HG02973 (cell line): Measurements from ENCODE around the gene LCN9.
"Not testable (repeated sequence)": the region's sequence is repeated elsewhere in the genome, so short reads cannot be mapped to it uniquely, and the experiment has no call there.

Source experiments
- ATAC-seq: cut with Tn5 transposase; IDR thresholded peaks from one replicate; pipeline ENCODE4 v1.9.1; 2021; ENCODE audit warnings: moderate library complexity; ENCODE audit not compliant: unreplicated experiment

LCN9 gene

DNA sequence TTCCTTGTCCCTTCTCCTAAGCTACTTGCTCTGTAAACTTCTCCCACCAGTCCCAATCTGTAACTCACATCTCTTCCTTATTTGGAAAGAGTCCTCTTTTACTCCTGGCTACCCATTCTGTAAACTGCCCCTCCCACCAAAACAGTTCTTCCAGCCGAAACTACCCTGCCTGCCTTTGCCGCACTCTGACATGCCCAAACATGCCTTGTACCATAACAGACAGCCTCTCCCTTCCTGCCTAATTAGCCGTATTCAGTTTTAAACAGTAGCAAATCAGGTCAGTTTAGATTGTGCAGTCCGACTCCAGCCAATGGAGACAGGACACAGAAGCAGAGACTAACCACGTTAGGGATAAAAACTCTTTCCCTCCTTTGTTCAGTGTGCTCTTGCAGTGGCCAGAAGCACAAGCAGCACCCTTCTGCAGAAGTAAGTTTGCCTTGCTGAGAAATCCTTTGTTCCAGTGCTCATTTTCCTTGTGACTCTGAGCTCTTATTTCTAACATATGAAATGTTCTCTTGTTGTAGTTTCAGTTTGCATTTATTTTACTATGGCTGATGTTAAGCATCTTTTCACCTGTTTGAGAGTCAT is 18.4 kb upstream of the LCN9 start:
- no peak for ATAC-seq

- no peak for ATAC-seq
These were observed 15.2 kb upstream of the LCN9 start for GRCh38 chr9:135647884-135648283.

DNA sequence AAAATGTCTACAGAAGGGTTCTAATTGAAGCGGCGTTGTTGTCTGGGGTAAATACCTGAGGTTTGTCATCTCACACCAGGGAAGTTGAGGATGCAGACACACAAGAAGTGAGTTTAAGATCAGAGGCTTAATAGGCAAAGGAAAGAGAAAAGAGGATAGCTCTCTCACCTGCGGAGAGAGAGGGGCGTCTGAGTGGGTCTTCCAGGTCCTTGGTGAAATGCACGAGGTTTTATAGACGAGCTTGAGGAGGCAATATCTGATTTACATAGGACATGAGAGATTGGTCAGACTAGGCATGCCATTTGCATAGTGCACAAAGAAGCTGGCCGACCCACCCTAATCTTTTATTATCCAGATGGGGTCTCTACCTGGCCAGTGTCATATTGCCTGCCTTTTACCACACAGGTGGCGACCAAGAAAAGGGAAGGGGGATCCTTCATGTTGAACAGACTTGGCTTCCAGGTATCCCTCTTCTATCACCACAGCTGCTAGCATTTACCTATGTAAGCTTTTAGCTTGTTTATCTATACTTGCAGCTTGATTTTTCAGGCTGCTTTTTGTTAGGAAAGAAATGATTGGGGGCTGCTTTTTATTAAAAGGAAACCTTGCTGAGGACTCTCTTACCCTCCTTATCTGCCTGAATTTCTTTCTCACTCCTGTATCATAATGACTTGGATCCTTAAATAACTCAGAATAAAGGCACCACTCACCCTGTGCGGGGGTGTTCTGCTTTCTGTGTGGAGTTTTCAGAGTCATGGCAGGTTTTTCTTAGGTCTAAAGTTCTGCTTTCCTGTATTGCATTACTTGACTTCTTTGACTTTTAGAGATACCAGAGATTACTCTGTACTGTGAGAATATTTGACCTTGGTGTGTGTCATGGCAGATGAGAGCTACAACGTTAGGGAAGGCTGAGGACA is 14.4 kb upstream of the LCN9 start:
- ATAC-seq, result no peak

DNA sequence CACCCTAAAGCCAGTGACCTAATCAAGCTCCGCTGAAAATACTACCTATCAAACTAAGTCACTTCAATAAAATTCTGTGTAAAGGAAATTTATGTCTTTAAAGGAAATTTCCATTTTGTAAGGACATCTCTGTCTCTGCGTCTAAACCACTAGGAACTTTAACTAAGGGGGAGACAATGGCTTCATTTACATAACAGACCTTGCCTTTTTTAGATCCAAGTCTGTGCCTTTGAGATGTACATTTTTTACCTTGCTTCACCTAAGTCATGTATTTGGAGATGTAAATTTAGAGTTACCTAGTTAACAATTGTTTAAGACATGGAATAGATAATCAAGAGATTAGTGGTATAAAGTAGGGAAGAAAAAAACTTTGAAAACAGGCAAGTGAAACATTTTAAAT is 13.6 kb upstream of the LCN9 start:
- no peak for ATAC-seq

DNA sequence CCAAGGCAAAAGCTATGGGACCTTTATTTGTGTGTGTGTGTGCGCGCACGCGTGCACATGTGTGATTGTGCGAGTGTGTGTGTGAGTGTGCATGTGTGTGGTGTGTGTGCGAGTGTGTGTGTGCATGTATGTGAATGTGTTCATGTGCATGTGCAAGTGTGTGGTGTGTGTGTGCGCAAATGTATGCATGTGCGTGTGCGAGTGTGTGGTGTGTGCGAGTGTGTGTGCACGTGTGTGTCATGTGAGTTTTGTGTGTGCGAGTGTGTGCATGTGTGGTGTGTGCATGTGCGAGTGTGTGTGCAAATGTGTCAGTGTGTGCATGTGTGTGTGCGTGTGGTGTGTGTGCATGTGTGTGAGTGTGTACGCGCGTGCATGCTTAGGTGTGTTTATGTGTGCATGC is 12.7 kb upstream of the LCN9 start:
- ATAC-seq, result no peak

DNA sequence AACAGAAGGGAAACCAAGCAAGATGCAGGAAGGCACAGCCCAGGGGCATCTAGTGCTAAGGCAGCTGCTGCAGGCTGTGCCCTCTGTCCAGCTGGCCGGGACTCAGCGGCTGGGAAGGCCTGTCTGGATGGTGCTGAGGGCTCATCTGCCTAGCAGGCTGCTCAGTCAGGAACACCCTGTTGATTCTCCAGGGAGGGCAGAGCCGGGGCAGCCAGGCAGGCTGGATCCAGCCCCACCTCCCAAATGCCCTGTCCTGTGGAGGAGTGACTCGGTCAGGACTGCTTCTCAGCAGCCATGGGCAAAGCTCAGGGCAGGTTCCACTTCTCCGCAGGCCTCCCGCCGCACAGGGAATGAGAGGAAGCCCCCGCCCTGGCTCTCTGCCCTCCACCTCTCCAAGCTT is 7.8 kb upstream of the LCN9 start:
- ATAC-seq, result no peak

GRCh38 chr9:135657416-135657815 is 5.7 kb upstream of the LCN9 start:
- no peak for ATAC-seq

- no peak for ATAC-seq
These were observed 3.9 kb upstream of the LCN9 start for GRCh38 chr9:135659252-135659651.

DNA sequence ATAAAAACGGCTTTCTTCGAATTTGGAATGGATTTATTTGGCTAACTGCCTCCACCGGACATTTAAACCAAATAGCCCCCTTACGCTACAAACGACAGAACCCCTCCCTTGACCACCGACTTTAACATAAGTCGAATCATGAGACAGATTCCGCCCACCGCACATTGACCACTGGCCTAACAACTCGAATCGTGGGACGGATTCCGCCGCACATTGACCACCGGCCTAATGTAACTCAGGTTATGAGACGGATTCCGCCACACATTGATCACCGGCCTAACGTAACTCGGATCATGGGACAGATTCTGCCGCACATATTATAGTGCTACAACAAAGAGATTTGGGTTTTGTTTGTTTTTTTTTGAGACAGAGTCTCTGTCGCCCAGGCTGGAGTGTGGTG is 2.7 kb upstream of the LCN9 start:
- ATAC-seq, result no peak

DNA sequence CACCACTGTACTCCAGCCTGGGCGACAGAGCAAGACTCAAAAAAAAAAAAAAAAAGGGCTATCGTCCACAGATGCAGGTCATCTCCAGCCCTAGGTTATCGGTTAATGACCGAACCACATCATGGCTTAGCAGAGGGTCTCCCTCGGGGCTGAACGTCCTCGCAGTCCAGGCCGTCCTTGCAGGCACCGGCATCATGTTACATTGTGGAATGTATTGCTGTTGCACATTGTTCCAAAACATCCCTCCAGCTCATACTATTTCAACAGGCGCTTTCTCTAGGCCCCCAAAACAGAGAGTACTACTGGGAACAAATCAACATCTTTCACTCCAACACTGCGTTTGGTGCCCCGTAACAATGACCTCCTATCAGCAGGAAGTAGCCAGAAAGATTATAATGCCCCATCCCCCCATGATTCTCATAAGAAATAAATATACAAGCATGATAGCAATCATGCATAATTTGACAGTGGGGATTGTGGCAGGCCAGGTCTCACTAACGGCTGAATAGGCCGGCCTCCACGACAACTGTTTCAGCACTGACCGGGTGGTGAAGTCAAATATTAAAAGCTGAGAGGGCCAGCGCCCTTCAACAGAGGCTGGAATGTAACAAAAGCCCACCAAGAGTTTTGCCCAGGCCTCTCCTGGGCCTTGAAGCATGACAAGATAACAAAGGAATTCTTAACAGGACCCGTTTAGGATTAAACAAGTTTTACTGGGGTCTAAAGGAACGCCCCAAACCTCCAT is 1.1 kb upstream of the LCN9 start:
- ATAC-seq, result no peak

GRCh38 chr9:135663451-135663770 is 302 bp downstream of the LCN9 start:
- ATAC-seq, result no peak

GRCh38 chr9:135663857-135664256 is 748 bp downstream of the LCN9 start:
- ATAC-seq, result no peak

DNA sequence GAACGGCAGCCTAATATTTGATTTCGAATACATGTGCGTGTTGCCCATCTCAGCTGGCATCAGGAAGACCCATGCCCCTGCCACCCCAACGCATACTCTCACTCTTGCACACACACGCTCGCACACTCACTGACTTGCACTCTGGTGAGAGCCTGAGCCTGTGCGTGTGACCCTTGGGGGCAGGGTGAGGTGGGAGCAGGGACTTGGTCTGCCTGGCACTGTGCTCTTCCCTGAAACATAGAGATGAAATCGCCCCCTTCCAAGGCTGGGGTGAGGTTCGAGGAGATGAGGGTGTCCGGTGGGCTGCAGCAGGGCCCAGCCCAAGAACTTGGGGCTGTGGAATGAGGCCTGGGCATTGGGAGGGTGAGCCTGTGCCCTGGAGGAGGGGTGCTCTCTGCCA is 1.2 kb downstream of the LCN9 start:
- no peak for ATAC-seq

GRCh38 chr9:135664801-135665794 is 2.0 kb downstream of the LCN9 start:
- no peak for ATAC-seq

DNA sequence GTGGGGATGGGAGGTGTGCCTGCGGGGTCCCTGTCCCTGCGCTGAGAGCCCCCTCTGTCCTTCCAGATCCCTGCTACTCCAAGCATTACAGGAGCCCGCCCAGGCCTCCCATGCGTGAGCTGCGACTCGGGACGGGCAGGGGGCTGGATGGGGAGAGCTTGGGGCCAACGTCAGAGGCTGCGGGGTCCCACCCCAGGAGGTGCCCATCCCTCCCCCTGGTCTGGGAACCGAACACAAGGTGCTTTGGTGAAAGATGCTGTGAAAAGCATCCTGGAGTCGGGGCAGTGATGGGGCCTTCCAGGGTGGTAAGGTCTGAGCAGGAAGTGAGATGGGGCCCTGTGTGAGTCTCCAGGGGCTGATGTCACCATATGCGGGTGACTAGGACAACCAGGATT is 2.7 kb downstream of the LCN9 start:
- no peak for ATAC-seq

DNA sequence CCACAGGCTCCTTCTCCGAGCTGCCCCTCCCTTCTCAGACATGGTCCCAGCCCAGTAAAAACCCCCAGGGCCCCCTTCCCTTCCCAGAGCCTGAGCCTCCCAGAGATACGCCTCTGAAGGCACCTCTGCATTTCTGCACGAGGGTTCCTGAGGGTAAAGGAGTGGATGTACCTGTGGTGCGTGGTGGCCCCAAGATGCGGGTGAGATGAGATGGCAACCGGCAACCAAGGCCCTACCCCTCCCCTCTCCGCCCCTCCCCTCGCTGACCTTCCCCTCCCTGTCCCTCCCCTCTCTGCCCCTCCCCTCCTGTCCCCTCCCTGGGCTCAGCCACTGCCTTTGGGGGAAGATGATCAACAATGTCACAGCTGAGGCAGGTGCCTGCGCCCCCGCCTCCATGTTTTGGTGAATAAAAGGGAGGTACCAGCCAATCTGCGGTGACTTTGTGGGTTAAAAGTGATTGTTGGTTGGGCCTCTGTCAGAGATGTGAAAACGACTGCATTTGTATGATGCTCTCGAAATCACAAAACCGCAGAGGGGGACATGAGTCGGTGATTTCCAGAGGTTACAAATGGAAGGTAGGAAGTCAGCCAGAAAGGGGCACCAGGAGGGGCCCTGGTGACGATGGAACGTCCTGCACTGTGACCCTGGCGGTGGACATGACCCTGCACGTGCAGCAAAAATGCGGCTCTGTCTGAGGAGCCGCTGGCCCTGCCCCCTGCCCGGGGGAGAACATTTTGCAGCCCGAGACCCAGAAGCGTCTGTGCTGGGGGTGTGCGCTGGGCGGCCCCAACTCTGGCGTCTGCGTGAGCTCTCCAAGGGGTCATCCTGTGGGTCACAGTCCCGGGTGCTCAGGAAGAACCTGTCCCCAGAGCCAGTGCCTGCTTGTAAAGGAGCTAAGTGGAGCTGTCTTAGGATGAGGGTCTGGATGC is 3.7 kb downstream of the LCN9 start:
- ATAC-seq, result no peak

GRCh38 chr9:135667463-135668001 is 4.4 kb downstream of the LCN9 start:
- ATAC-seq, result no peak

DNA sequence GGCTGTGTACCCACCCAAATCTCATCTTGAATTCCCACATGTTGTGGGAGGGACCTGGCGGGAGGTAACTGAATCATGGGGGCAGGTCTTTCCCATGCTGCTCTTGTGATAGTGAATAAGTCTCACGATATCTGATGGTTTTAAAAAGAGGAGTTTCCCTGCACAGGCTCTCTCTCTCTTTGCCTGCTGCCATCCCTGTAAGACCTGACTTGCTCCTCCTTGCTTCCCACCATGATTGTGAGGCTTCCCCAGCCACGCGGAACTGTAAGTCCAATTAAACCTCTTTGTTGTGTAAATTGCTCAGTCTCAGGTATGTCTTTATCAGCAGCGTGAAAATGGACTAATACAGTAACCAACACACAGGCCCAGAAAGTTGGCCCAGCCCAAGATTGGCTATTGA is 5.9 kb downstream of the LCN9 start:
- ATAC-seq, result not testable (repeated sequence)

DNA sequence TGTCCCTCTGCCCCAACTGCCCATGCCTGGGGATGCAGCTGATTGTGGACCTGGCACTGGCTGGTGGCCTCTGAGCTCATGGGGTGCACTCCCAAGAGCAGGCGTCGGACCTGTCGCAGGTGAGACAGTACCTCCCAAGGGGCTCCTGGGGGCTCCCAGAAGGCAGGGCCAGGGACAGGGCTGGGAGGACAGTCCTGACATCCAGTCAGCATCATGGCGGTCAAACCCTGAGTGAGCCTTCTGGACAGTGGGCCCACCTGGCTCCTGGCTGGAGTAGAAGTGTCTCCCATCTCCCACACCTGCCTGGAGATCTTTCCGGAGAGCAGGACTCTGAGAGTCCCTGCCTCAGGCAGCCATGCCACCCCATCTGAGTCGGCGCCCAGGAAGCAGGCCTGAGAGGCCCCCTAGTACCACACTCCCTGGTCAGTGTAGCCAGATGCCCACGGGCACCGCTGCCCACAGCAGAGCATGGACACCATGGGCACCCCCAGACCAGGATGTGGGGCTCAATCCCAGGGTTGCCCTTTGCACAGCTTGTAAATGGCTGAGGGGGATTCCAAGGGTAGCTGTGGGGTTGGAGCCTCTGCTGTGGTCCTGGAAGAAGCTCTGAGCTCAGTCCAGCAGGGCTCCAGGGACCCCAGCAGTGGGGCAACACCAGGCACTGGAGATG is 6.6 kb downstream of the LCN9 start:
- ATAC-seq, result no peak
